Measurements from ENCODE around the gene CDH13.

The CDH13 gene

DNA sequence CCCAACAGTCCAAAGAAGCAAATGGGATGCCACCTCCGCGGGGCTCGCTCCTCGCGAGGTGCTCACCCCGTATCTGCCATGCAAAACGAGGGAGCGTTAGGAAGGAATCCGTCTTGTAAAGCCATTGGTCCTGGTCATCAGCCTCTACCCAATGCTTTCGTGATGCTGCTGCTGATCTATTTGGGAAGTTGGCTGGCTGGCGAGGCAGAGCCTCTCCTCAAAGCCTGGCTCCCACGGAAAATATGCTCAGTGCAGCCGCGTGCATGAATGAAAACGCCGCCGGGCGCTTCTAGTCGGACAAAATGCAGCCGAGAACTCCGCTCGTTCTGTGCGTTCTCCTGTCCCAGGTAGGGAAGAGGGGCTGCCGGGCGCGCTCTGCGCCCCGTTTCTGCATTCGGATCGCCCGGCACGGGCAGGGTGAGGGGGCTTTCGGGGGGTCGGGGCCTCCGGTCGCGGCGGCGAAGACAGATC is at the start of gene CDH13:
Gene CDH13 (plus strand): TSS at position 179 of the 471 bp plus-strand sequence.
- DNase-seq (ENCODE audit: low spot score), result no peak

DNA sequence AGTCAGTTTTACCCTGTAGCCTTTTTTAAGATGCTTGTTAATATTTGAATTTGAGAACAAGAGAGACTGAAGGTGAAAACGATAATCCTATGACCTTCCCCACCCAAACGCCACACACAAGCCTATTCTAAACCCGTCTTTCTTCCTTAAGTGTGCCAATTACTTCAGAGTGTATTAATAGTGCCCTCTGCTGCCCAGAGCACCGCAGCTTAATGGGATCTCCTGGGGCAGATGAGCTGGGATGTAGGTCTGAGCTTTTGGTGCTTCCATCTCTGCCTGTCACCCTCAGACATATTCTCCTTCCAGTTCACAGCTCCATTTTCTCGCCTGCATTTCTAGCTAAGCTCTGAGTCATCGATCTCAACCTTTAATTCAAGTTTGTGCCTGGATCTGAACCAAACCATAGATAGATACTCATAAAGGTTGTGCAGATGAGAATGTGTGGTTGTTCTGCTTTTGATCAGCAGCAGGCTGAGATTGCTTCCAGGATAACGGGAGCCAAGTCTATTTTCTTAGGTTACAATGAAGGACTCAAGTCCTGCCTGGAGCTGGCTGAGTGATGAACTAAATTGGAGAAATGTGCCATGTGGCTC is 46.4 kb upstream of the CDH13 start:
- DNase-seq (ENCODE audit: low spot score), result peak; percentile 67

DNA sequence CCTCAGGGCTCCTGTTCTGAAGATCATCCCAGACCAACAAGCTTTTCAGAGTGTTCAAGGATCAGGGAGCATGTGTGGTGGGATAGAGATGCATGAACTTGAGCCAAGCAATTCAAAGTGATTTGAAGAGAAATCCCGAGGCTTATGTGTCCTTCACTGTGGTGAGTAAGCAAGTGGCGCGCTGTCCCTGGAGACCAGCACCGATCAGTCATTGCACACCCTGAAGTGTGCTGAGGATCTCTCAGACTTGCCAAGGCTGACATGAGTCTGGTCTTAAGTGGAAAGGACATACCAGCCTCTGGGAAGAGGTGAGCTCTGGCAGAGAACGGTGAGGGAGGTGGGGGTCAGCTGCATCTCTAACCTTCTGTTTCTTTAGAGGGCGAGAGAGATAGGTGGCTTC is 43.8 kb upstream of the CDH13 start:
- no peak for DNase-seq (ENCODE audit: low spot score)

DNA sequence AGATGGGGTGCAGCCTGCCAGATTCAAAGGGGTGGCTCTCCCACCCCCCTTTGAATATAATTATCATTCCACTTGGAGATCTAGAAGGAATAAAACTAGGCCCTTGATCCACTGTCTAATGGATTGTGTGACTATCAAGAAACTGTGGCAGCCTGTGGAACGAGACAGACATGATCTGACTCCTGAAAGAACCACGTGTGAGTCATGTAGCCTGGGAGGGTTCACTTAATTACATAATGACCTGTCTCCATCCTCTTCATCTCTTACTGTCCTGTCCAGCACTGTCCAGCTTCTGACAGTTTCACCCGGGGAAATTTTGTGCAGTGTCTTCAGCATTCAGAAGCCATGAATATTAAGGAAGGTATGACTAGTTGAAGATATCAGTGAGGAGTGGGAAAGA is 43.3 kb upstream of the CDH13 start:
- DNase-seq (ENCODE audit: low spot score), result no peak

DNA sequence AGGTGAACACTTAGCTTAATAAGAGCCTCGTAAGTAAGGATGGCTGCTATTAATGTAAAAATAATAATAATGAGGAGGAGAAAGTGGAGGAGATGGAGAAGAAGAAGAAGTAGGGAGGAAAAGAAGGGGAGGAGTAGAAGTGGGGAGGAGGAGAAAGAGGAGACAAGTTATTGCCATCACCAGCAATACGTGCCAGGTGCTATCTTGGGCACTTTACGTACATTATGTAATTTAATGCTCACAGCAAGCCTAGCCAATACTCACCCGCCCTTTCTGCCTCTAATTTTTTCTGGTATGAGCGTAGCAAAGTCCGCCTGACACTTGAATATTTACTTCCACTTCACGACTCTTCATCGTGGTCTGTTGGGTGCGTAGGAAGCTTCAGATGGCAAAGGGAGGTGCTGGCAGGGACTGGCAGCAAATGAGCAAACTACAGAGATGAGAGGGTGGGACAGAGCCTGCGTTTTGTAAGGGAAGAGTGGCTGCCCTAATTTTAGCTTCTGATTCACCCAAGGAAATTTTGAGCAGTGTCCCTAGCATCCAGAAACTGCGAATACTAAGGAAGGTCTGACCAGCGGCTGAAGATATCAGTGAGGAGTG is 42.1 kb upstream of the CDH13 start:
- DNase-seq (ENCODE audit: low spot score), result no peak

DNA sequence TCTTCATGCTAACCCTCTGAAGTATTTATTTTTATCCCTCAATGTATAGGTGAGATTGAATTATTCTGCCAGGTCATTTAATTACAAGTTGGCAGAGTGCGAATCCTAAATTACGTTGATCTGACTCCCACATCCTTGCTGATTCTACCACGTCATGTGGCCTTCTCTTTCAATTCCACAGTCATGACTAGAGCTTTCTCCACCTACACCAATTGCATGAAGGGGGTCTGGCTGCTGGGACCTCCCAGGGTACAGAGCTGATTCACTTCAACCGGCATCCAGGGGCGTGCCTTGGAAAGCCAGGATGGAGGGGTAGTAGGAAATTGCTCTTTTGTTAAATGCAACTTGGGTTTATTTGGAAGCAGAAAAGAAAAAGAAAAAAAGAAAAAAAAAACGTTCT is 41.1 kb upstream of the CDH13 start:
- no peak for DNase-seq (ENCODE audit: low spot score)

DNA sequence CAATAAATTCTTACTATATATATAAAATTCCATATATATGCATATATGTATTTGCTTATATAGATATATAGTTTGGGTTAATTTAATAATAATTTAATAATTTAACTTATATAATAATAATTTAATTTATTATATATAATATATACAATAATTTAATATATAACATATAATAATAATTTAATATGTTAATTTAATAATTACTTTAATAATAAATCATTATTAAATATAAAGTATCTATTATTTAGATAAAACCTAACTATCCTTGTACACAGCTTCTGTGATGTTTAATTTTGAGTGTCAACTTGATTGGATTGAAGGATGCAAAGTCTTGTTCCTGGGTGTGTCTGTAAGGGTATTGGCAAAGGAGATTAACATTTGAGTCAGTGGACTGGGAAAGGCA is 40.6 kb upstream of the CDH13 start:
- no peak for DNase-seq (ENCODE audit: low spot score)

DNA sequence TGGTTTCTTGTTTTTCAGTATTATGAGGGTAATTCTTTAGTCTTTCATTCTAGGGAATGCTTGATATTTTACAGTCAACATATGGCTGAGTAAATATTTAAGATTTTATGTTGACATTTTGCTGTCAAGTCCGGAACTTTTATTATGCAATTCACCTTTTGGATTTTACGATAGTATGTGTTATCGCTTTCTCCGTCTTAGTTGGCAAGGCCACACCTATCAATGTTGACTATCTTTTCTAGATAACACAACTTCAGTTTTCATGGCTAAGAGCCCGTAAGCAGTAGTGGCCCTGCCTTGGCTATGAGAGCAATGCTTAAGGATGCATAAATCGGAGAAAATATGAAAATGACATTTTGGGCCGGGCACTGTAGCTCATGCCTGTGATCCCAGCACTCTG is 39.5 kb upstream of the CDH13 start:
- DNase-seq (ENCODE audit: low spot score), result no peak

DNA sequence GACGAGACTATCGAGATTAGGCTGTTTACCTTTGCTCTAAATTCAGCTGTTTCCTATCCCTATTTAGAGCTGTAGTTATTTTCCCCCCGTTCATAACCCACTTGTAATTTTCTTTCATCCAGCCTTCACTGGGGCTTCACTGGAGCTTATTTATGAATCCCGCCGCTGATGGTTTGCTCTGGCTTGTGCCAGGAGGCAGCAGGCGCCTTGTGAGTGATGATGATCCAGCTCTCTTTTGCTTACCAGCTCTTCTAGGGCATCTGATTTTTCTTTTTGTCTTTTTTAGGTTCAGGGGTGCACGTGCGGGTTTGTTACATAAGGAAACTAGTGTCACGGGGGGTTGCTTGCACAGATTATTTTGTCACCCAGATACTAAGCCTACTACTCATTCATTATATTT is 37.4 kb upstream of the CDH13 start:
- DNase-seq (ENCODE audit: low spot score), result no peak

DNA sequence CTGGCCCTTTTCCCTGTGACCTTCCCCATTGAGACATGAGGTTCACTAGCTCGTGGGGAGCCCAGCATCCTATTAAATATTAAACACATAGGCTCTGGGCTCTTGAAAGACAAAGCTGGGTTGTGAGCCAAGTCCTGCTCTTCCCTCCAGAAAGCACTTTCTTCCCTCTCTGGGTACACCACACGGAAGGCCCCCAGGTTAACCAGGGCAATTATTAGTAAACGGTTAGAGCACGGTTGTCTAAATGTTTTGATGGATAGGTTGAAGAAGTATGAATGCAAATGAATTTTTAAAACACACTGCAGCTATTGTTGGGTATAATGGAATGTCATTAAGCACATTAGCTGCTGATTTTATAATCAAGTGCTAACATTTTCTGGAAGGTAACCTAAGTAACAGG is 32.7 kb upstream of the CDH13 start:
- DNase-seq (ENCODE audit: low spot score), result no peak

DNA sequence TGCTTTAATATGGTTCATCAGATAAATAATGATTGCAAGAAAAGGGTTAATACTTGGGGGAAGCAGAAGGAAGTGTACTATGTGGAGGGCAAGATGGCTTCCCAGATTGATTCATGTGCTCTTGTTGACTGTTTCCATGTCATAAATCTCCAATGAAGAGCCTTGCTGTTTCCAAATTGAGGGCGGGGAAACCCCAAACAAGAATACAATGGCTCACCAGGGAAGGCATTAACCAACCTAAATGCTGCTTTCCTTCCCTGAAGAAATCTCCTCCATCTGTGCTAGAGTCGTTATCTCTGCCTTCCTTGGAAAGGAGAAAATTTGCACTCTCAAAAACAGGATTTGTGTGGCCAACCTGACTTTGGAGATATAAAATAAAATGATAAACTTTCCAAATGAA is 28.0 kb upstream of the CDH13 start:
- DNase-seq (ENCODE audit: low spot score), result no peak

DNA sequence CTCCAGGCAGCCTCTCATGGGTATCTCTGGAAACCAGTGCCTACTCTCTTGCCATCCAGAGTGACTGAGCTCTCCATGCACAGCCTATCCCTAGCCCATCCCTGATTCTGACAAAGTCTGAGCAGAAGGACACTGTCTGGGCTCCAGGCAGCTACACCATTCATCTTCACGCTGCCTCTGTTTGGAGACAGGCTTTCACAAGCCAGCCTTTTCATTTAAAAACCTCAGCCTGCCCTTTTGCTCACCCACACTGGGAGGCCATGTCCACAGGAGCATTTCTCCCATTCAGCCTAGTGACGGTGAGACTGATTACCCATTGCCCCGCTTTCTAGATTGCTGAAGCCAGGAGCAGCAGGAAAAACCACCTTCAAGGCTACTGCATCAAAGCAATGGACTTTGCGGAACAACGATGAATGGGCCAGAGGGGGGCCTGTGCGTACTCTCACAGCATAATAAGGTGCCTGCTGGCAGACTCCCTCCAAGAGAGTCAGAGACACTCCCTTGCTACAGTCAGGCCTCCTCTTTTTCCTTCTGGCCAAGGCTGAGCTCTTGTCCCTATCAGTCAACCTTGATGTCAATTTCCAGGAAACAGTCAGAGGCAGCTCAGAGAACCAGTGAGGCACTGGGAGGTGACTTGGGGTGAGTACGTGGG is 24.7 kb upstream of the CDH13 start:
- no peak for DNase-seq (ENCODE audit: low spot score)

DNA sequence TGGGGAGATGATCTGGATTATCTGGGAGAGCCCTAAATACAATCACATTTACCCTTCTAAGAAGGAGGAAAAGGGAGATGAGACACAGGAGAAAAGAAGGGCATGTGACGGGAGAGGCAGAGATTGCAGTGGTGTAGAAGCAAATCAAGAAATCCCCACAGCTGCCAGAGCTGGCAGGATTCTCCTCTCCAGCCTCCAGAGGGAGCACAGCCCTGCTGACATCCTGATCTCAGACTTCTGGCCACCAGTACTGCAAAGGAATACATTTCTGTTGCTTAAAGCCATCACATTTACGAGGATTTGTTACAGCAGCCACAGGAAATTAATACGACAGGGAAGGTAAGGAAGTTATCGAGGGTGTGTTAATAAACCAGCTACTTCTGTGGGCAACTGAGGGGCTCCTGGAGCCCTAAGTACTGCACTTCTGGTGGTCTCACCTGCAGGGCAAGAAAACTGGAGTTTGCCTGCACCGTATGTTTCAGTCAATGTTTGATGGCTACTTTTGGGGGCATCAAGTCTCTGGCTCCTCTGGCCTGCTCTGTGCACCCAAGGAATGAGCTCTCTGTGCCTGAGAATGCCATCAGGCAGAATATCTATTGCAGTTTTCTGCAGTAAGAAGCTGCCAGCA is 22.9 kb upstream of the CDH13 start:
- peak; percentile 65 for DNase-seq (ENCODE audit: low spot score)

DNA sequence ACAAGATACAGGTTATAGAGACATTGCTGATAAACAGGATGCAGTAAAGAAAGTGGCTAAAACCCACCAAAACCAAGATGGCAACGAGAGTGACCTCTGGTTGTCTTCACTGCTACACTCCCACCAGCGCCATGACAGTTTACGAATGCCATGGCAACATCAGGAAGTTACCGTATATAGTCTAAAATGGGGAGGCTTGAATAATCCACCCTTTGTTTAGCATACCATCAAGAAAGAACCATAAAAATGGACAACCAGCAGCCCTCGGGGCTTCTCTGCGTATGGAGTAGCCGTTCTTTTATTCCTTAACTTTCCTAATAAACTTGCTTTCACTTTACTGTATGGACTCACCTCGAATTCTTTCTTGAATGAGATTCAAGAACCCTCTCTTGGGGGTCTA is 21.7 kb upstream of the CDH13 start:
- DNase-seq (ENCODE audit: low spot score), result no peak

DNA sequence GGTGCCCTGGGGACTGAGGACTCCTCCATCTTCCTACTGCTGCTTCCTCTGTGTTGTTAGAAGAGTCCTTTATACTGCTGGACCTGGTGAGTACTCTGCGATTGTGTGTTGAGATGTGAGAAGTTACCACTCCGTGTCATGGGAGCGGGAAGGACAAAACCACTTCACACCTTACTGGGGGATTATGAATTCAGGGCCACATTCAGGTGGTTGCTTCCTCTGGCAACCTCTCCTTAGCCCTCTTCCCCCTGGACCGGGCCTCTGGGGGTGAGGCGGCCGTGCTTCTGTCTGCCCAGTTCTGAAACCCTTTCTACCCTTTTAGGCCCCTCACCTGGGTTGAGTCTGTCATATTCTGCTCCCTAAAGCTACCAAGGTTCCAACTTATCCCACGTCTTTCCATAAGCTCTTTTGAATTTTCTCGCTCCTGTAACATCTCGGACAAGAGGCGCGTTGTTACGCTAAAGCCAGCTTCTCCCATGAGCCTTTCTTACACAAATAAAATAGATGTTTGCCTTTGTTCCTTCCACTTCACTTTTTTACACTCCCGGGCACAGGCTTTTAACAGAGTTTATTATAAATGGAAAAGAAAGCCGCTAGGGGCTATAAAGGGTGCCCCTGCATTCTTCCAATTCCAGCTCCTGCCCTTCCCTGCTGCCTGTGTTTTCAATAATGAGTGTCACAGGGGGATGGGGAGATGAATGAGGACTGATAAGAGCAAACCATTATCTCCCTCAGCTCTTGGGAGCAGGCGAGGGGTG is 20.7 kb upstream of the CDH13 start:
- no peak for DNase-seq (ENCODE audit: low spot score)

DNA sequence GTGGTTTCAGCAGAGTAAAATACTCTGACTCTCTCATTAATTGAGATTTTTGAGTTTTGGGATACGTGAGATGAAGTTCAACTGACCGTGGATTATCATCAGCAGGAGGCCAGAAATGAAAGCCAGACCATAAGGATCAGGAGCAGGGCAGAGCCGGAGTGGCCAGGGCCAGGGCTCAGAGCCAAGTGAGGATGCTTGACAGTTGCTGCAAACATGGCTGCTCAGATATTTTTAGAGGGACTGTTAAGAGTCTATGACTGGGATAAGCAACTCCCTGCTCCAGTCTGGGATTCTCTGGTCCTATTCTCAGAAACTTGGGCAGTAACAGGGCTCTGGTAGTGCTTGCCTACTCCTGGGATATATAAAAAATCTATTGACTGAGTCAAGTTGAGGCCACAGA is 17.6 kb upstream of the CDH13 start:
- DNase-seq (ENCODE audit: low spot score), result no peak

DNA sequence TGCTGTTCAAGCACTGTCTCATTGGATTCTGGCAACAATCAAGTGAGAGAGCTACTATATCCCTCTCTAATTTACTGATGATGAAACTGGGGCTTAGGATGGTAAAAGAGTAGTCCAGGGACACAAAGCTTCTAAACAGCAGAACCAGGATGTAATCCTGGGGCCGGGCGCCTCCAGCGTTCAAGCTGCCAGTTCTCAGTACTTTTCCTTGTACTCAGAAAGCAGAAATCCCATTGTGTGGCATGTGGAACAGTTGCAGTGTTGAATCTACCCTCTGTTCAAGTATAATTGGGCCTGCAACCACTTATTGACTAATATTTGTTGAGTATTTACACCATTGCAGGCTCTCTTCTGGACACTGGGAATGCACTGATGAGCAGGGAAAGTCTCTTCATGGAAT is 14.5 kb upstream of the CDH13 start:
- no peak for DNase-seq (ENCODE audit: low spot score)

DNA sequence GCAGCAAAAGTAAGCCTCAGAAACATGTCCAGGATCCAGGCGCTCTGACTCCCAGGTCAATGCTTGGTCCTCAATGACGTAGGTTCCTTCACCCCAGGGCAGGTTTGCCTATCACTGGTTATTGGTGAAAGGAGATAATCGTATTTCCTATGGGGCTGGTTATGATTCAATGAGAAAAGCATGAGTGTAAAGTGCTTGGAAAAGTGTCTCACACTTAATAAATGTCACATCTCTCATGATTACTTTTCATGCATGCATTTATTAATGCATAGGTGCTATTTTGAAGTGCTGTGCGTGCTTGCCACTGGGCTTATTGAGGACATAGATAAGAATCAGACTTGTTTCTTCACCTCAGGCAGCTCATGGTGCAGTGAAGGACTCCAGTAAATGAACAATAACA is 10.4 kb upstream of the CDH13 start:
- DNase-seq (ENCODE audit: low spot score), result no peak

DNA sequence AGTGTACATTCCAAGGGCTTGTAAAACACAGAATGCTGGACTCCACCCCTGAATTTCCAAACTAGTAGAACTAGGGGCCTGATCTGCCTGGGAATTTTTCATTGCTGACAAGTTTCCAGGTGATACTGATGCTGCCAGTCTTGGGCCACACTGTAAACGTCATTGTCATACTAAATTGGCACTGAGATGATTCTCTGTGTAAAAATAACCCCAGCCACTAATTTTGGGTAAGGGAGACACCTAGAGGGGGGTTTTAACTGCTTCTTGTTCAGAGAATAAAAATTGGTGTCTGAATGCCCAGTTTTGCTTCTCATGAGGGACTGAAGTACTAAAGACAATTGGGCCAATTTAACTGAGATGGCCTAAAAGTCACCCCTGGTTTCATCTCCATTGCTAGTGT is 5.0 kb upstream of the CDH13 start:
- DNase-seq (ENCODE audit: low spot score), result no peak

DNA sequence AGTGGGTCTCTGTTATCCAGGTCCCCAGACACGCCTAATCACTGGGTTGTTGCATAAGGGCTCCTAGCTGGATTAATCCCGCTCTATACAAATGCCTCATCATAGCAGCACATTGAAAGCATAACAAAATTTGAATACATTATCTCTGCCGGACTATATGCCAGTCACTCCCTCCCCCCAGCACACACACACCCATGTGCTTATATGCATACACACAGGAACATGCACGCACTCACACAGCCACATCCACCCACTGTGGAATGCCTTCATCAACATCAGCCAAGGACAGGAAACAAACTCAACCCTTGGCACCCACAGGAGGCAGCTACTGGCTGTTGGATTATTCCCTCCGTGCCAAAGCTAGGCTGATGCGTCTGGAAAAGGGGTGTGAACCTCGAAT is 3.5 kb upstream of the CDH13 start:
- DNase-seq (ENCODE audit: low spot score), result no peak

DNA sequence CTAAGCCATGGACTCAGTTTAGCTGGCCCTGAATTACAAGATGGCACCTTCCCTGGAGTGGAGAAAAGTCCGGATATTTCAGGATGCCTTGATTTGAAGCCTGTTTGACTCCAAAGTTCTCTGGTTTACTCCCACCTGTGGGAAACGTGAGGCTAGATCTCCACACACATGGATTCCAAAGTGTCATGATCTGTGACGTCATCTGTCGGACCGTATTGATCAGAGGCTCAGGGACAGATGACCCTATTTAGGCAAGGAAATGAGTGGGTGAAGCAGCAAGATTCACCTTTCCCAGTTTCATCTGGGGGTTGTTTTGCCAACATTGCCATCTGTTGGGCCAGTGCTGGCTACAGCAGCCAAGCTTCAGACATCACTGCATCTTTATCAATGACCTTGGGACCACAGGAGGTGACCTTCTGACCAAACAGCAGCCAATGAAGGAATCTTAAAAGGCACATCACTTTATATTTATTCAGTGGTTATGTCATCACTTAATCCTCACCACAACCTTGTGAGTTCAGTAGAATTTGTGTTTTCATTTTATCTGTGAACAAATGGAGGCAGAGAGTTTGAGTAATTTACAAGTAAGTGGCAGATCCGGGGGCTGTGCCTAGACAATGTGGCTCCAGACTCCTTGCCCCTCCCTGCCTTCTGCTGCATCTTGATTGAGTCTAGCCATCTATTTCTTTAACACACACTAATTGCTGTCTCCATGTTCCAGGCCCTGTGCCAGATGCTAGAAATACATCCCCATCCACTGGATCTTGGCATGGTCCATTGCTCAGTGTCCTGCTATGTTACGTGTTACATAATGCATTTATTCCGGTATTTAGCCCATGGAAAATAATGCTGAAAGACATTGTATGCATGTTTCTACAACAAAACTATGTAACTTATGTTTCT is 1.5 kb upstream of the CDH13 start:
- DNase-seq (ENCODE audit: low spot score), result no peak

DNA sequence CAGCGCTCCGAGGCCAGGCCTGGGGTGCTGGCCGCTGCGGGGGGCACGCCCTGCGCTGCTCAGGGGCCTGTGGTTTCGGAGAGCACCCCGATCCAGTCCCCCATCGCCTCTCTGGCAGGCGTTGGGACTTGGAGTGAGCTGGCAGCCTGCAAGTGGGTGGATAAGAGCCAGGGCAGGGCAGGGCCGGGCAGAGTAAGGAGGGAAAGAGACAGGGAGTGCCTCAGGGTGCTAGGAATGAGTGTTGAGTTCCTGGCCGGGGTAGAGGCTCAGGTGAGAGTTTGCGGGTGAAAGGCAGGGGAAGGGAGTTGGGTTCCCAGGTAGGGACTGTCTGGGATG is 1.3 kb downstream of the CDH13 start:
- no peak for DNase-seq (ENCODE audit: low spot score)

Data from putamen (tissue), 1 donor.